Spleen (tissue), 11 donors: ENCODE results near the gene HYAL2. TPM values are rescaled to one million over a fixed set of nuclear protein-coding genes. Genes with fewer than 3 reads are reported as not detected.

Experiments
- DNase-seq: peaks from one replicate; pipeline ENCODE4 v3.0.0-alpha.2; 2020
- H3K27ac ChIP-seq, 8 donors: fragments of 200-600 bp; sonication (generic) in 7 of 8; 1 replicate in 4 of 8; 2 replicates in 4 of 8; pipeline versions ENCODE4 v1.5.0 to v1.8.0; 2016 to 2021; ENCODE audit warnings: inconsistent platforms in 4 of 8, mild to moderate bottlenecking in 4 of 8, moderate library complexity in 1 of 8
- H3K27me3 ChIP-seq, 7 donors: fragments of 200-600 bp; sonication (generic) in 6 of 7; replicated peaks in 1 of 7; 1 replicate in 4 of 7; 2 replicates in 3 of 7; pipeline versions ENCODE4 v1.5.0 to v1.8.0; 2016 to 2021; ENCODE audit warnings: inconsistent platforms in 3 of 7, mild to moderate bottlenecking in 1 of 7
- H3K36me3 ChIP-seq, 6 donors: fragments of 200-600 bp; sonication (generic) in 5 of 6; 1 replicate in 4 of 6; 2 replicates in 2 of 6; pipeline versions ENCODE4 v1.5.0 to v1.8.0; 2016 to 2021; ENCODE audit warnings: inconsistent platforms in 2 of 6
- H3K4me1 ChIP-seq, 6 donors: fragments of 200-600 bp; sonication (generic) in 5 of 6; 1 replicate in 3 of 6; 2 replicates in 3 of 6; pipeline versions ENCODE4 v1.5.0 to v1.8.0; 2016 to 2021; ENCODE audit warnings: inconsistent platforms in 3 of 6
- H3K4me3 ChIP-seq, 8 donors: fragments of 200-600 bp; sonication (generic) in 7 of 8; 1 replicate in 4 of 8; 2 replicates in 4 of 8; pipeline versions ENCODE4 v1.5.0 to v1.8.0; 2016 to 2021; ENCODE audit warnings: inconsistent platforms in 4 of 8, mild to moderate bottlenecking in 4 of 8, moderate library complexity in 2 of 8
- H3K9me3 ChIP-seq, 8 donors: fragments of 200-600 bp; sonication (generic) in 7 of 8; 1 replicate in 4 of 8; 2 replicates in 4 of 8; pipeline versions ENCODE4 v1.5.0 to v1.8.0; 2016 to 2021; ENCODE audit warnings: inconsistent platforms in 4 of 8
- CTCF ChIP-seq, 11 experiments: fragments of 200-600 bp in 7 of 11; fragments of 450-650 bp in 4 of 11; sonication (generic) in 4 of 11; IDR thresholded peaks in 8 of 11; conservative IDR thresholded peaks in 3 of 11; 1 replicate in 7 of 11; 2 replicates in 4 of 11; pipeline versions ENCODE4 v1.4.0 to v1.8.0; 2016 to 2021; ENCODE audit warnings: antibody characterized with exemption in 11 of 11, inconsistent platforms in 4 of 11, mild to moderate bottlenecking in 1 of 11
- POLR2A ChIP-seq, 3 donors: fragments of 450-650 bp; IDR thresholded peaks; one replicate each; pipeline ENCODE4 v1.5.1; 2017; ENCODE audit warnings: antibody characterized with exemption in 3 of 3, mild to moderate bottlenecking in 1 of 3
- POLR2AphosphoS5 ChIP-seq, 3 donors: sonication (generic); formaldehyde crosslinking; IDR thresholded peaks; one replicate each; pipeline ENCODE4 v1.5.1; 2017; ENCODE audit warnings: antibody characterized with exemption in 3 of 3
- WGBS, 5 donors: extraction: QIAGEN DNeasy Blood & Tissue Kit in 3 of 5; methylation state at CpG; one replicate each; pipeline versions ENCODE4 v1.1.5 to v1.1.7; 2013 to 2018; 5-methylcytosine and 5-hydroxymethylcytosine counted together
- intact Hi-C: fragments of 100-400 bp; cut with DNase I; formaldehyde crosslinking; loops from one replicate; pipeline ENCODE4 v1.15.0; 2023; ENCODE audit warnings: low total_unique reads
- polyA plus RNA-seq, 3 donors: library from polyadenylated mRNA; stranded (reverse); fragments of 200-250 nt; gene quantifications; one replicate each; pipeline ENCODE4 v1.2.1, GENCODE V29; 2013
- total RNA-seq, 7 donors: library from RNA; depleted of rRNA in 3 of 7; stranded (reverse); fragments of >200 nt in 3 of 7; fragmentation: NEBNext Ultra II Directional in 4 of 7; extraction: Animal tissue kit (Norgen Biotek cat#: 25700) in 4 of 7; gene quantifications; one replicate each; pipeline versions ENCODE4 v1.1.0 to v1.2.1, GENCODE V29; 2016 to 2021
- donor health status: healthy with polysubstance abuse.
- donor health status: DM: no; HTN: no; CAD: no; lungs with moderate emphysema.
- donor health status: DM: no; HTN: no; CAD: no.
- donor health status: Bipolar disorder and iron deficiency.
- donor health status: healthy.
- donor health status: DM: no; HTN: no; CAD: no.
- donor health status: DM: yes; HTN: yes; CAD: no.

The HYAL2 gene
- total and polyA plus RNA-seq, 10 donors = 108 to 746 (median 322) TPM

- Histone ChIP-seq H3K27ac (no peak overlapping the region), H3K9me3 (no peaks in the 10 kb centered on the region), H3K4me1 (peaks cover 0 to 37% (median 19%) of the 10 kb centered on the region in 6 donors), H3K4me3 (no peak overlapping the region), H3K27me3 (peaks cover 0 to 14% (median 0%) of the 10 kb centered on the region in 7 donors), H3K36me3 (no peaks in the 10 kb centered on the region)
- no peak for TF ChIP-seq POLR2A (IDR thresholded peaks at IDR 0.05)
- no peak for TF ChIP-seq POLR2AphosphoS5 (IDR thresholded peaks at IDR 0.05)
- no peak for TF ChIP-seq CTCF (IDR thresholded peaks at IDR 0.05 in 8 of 11, conservative IDR thresholded peaks at IDR 0.05 in 3 of 11)
- intact Hi-C loops = no loop called here
- 70 to 83% (median 77%) methylated on average over 9 of the region's 9 CpGs for WGBS, 5 donors
- no peak for DNase-seq
These were observed 46.6 kb upstream of the HYAL2 start for GRCh38 chr3:50369012-50369670.

GRCh38 chr3:50365842-50366220 is 43.3 kb upstream of the HYAL2 start:
- peaks cover 0 to 4% (median 0%) of the 10 kb centered on the region in 7 donors for H3K27me3 ChIP-seq
- intact Hi-C loops = no loop called here
- H3K36me3 ChIP-seq = no peaks in the 10 kb centered on the region
- no peak for TF ChIP-seq CTCF (IDR thresholded peaks at IDR 0.05 in 8 of 11, conservative IDR thresholded peaks at IDR 0.05 in 3 of 11)
- no peak for TF ChIP-seq POLR2A (IDR thresholded peaks at IDR 0.05)
- no peak for TF ChIP-seq POLR2AphosphoS5 (IDR thresholded peaks at IDR 0.05)
- peaks cover 0 to 39% (median 21%) of the 10 kb centered on the region in 6 donors for H3K4me1 ChIP-seq
- peak overlapping the region in 4 of 8 donors; percentile 77 to 87 (median 82) for H3K27ac ChIP-seq
- DNase-seq = no peak
- peak overlapping the region in 7 of 8 donors; percentile 50 to 81 (median 59) for H3K4me3 ChIP-seq
- no peaks in the 10 kb centered on the region for H3K9me3 ChIP-seq
- 57 to 82% (median 79%) methylated on average over 1 to 5 of the region's 5 CpGs for WGBS, 5 donors

GRCh38 chr3:50365080-50365841 is 42.7 kb upstream of the HYAL2 start:
- H3K27ac ChIP-seq = peak overlapping the region in 7 of 8 donors; percentile 37 to 87 (median 77)
- no peaks in the 10 kb centered on the region for H3K36me3 ChIP-seq
- TF ChIP-seq CTCF (IDR thresholded peaks at IDR 0.05 in 8 of 11, conservative IDR thresholded peaks at IDR 0.05 in 3 of 11) = no peak
- TF ChIP-seq POLR2A (IDR thresholded peaks at IDR 0.05) = peak in 1 of 3 donors; percentile 25
- TF ChIP-seq POLR2AphosphoS5 (IDR thresholded peaks at IDR 0.05) = peak; percentile 84 to 87 (median 84)
- intact Hi-C loops = no loop called here
- DNase-seq = peak; percentile 98
- H3K4me1 ChIP-seq = peaks cover 0 to 39% (median 21%) of the 10 kb centered on the region in 6 donors
- 4 to 38% (median 8%) methylated on average over 12 to 53 of the region's 53 CpGs for WGBS, 5 donors
- H3K27me3 ChIP-seq = peaks cover 0 to 4% (median 0%) of the 10 kb centered on the region in 7 donors
- peak overlapping the region; percentile 39 to 81 (median 58) for H3K4me3 ChIP-seq
- H3K9me3 ChIP-seq = no peaks in the 10 kb centered on the region
